ENCODE measurements around the gene PLEKHM3. TPM values are rescaled to one million over a fixed set of nuclear protein-coding genes. Genes with fewer than 3 reads are reported as not detected.

The PLEKHM3 gene
- total and polyA plus RNA-seq, 2 of the 13 experiments (the other 11 are each of a cell fraction or from before 2014, with no cell fraction given): 4.5 to 4.7 TPM

DNA sequence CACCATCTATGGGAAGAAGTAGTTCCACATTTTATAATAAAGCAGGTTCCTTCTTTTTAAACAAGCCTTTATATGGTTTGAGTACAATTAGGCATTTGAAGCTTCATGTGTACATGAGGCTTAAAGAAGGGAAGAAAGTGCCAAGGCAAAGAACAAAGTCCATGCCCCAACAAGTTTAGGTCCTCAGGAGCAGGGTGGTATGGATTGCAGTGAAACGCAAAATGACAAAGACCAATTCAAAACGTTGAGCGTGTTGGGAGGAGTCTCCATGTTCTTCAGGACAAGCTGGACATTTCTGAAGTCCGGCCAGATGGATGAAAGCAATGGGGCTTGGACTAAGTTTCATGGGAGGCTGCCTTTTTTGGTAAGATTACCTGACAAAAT, 176.8 kb downstream of the PLEKHM3 start (continued):
- TF ChIP-seq ZGPAT (CRISPR knock-in tag; IDR thresholded peaks at IDR 0.05): 0 out of 2 replicates have a peak, but pooled peaks have one; percentile 17
- TF ChIP-seq NRL (CRISPR knock-in tag; IDR thresholded peaks at IDR 0.05; ENCODE audit: borderline replicate concordance): no peak
- 0 out of 2 replicates have a peak, but pooled peaks have one; percentile 18 for TF ChIP-seq SOX13 (IDR thresholded peaks at IDR 0.05)
- peak in 1 of 2 experiments; percentile 87; a peak in 2 of 4 replicates for TF ChIP-seq SOX13 (CRISPR knock-in tag; conservative IDR thresholded peaks at IDR 0.05 in 1 of 2, IDR thresholded peaks at IDR 0.05 in 1 of 2)
- no peak for TF ChIP-seq ZNF589 (CRISPR knock-in tag; conservative IDR thresholded peaks at IDR 0.05)
- no peak for TF ChIP-seq RBM39 (IDR thresholded peaks at IDR 0.05; ENCODE audit: low read depth, low read length, poor library complexity, severe bottlenecking)
- no peak for TF ChIP-seq ZNF253 (CRISPR knock-in tag; IDR thresholded peaks at IDR 0.05; ENCODE audit: borderline replicate concordance)
- no peak for TF ChIP-seq JDP2 (CRISPR knock-in tag; IDR thresholded peaks at IDR 0.05; ENCODE audit: borderline replicate concordance)
- TF ChIP-seq ZNF572 (CRISPR knock-in tag; IDR thresholded peaks at IDR 0.05): no peak
- TF ChIP-seq NFYB (CRISPR knock-in tag; IDR thresholded peaks at IDR 0.05): no peak
- TF ChIP-seq ZNF788 (CRISPR knock-in tag; IDR thresholded peaks at IDR 0.05; ENCODE audit: borderline replicate concordance): 0 out of 2 replicates have a peak, but pooled peaks have one; percentile 11
- TF ChIP-seq TEAD3 (CRISPR knock-in tag; optimal IDR thresholded peaks at IDR 0.05; ENCODE audit: borderline replicate concordance): peak; percentile 37
- no peak for TF ChIP-seq ATF7 (IDR thresholded peaks at IDR 0.05)
- TF ChIP-seq ATF7 (CRISPR knock-in tag; IDR thresholded peaks at IDR 0.05): no peak
- no peak for TF ChIP-seq REST (IDR thresholded peaks at IDR 0.05; ENCODE audit: borderline replicate concordance in 1 of 2, low read depth in 1 of 2, low read length in 2 of 2)
- TF ChIP-seq MXI1 (IDR thresholded peaks at IDR 0.05; ENCODE audit: borderline replicate concordance, low read depth, low read length): no peak
- TF ChIP-seq PHB2 (IDR thresholded peaks at IDR 0.05; ENCODE audit: partially characterized antibody): no peak
- TF ChIP-seq SOX5 (CRISPR knock-in tag; IDR thresholded peaks at IDR 0.05; ENCODE audit: borderline replicate concordance): peak; percentile 58
- TF ChIP-seq, protein P1, sequence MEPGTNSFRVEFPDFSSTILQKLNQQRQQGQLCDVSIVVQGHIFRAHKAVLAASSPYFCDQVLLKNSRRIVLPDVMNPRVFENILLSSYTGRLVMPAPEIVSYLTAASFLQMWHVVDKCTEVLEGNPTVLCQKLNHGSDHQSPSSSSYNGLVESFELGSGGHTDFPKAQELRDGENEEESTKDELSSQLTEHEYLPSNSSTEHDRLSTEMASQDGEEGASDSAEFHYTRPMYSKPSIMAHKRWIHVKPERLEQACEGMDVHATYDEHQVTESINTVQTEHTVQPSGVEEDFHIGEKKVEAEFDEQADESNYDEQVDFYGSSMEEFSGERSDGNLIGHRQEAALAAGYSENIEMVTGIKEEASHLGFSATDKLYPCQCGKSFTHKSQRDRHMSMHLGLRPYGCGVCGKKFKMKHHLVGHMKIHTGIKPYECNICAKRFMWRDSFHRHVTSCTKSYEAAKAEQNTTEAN (CRISPR knock-in tag; conservative IDR thresholded peaks at IDR 0.05): no peak
- TF ChIP-seq ZNF747 (CRISPR knock-in tag; IDR thresholded peaks at IDR 0.05; ENCODE audit: borderline replicate concordance): no peak
- no peak for TF ChIP-seq ZNF354B (CRISPR knock-in tag; IDR thresholded peaks at IDR 0.05)
- TF ChIP-seq FOXK1 (CRISPR knock-in tag; IDR thresholded peaks at IDR 0.05; ENCODE audit: borderline replicate concordance, low read depth): peak; percentile 41; the same call in 1 of the 2 replicates
- TF ChIP-seq FOXO1 (CRISPR knock-in tag; IDR thresholded peaks at IDR 0.05): peak; percentile 52; the same call in 1 of the 2 replicates
- no peak for TF ChIP-seq KLF9 (CRISPR knock-in tag; IDR thresholded peaks at IDR 0.05; ENCODE audit: low read depth)
- TF ChIP-seq ZNF451 (CRISPR knock-in tag; IDR thresholded peaks at IDR 0.05): no peak

Measured in HepG2 (cell line).